ENCODE results near the gene SLC28A2.

The SLC28A2 gene

GRCh38 chr15:45251888-45252287 is at the start of gene SLC28A2:
Gene SLC28A2, plus strand, starts transcription at chr15:45252234. Its CDS starts 982 bp downstream, at chr15:45253216.
- Histone ChIP-seq H3K4me3 (ENCODE audit: low read depth in 1 of 2, low read length in 2 of 2) (peak within 1 kb of the TSS; percentile 12 to 33), H3K27ac (ENCODE audit: low read depth, low read length) (no peak within 1 kb of the TSS)

GRCh38 chr15:45203182-45203581 is 48.9 kb upstream of the SLC28A2 start:
- no peak overlapping the region for H3K9ac ChIP-seq (ENCODE audit: low read depth in 1 of 2, low read length in 2 of 2)
- no peak overlapping the region for H3K27ac ChIP-seq (ENCODE audit: low read depth, low read length)
- H3K36me3 ChIP-seq (ENCODE audit: control insufficient read depth in 1 of 2, insufficient read depth in 2 of 2, low read length in 2 of 2): no peaks in the 10 kb centered on the region

More at GRCh38 chr15:45251888-45252287, at the start of gene SLC28A2:
- peaks cover 2 to 4% of the 10 kb centered on the region in 2 donors for H3K36me3 ChIP-seq (ENCODE audit: control insufficient read depth in 1 of 2, insufficient read depth in 2 of 2, low read length in 2 of 2)
- H3K4me1 ChIP-seq (ENCODE audit: control insufficient read depth in 1 of 2, insufficient read depth in 2 of 2, low read length in 2 of 2): peaks cover 0 to 10% of the 10 kb centered on the region in 2 donors
- H3K9me3 ChIP-seq (ENCODE audit: control insufficient read depth in 1 of 2, low read length in 2 of 2): no peaks in the 10 kb centered on the region
- H3K9ac ChIP-seq (ENCODE audit: low read depth in 1 of 2, low read length in 2 of 2): peak within 1 kb of the TSS in 1 of 2 donors; percentile 12
- no peaks in the 10 kb centered on the region for H3K27me3 ChIP-seq (ENCODE audit: control insufficient read depth in 1 of 2, insufficient read depth in 2 of 2, low read length in 2 of 2)

GRCh38 chr15:45205192-45205591 is 46.8 kb upstream of the SLC28A2 start:
- no peaks in the 10 kb centered on the region for H3K27me3 ChIP-seq (ENCODE audit: control insufficient read depth in 1 of 2, insufficient read depth in 2 of 2, low read length in 2 of 2)
- H3K4me1 ChIP-seq (ENCODE audit: control insufficient read depth in 1 of 2, insufficient read depth in 2 of 2, low read length in 2 of 2): no peaks in the 10 kb centered on the region
- H3K36me3 ChIP-seq (ENCODE audit: control insufficient read depth in 1 of 2, insufficient read depth in 2 of 2, low read length in 2 of 2): no peaks in the 10 kb centered on the region
- no peak overlapping the region for H3K4me3 ChIP-seq (ENCODE audit: low read depth in 1 of 2, low read length in 2 of 2)
- no peaks in the 10 kb centered on the region for H3K9me3 ChIP-seq (ENCODE audit: control insufficient read depth in 1 of 2, low read length in 2 of 2)
- H3K27ac ChIP-seq (ENCODE audit: low read depth, low read length): no peak overlapping the region
- no peak overlapping the region for H3K9ac ChIP-seq (ENCODE audit: low read depth in 1 of 2, low read length in 2 of 2)

More at GRCh38 chr15:45203182-45203581, 48.9 kb upstream of the SLC28A2 start:
- Histone ChIP-seq H3K9me3 (ENCODE audit: control insufficient read depth in 1 of 2, low read length in 2 of 2) (no peaks in the 10 kb centered on the region), H3K4me3 (ENCODE audit: low read depth in 1 of 2, low read length in 2 of 2) (no peak overlapping the region), H3K27me3 (ENCODE audit: control insufficient read depth in 1 of 2, insufficient read depth in 2 of 2, low read length in 2 of 2) (no peaks in the 10 kb centered on the region), H3K4me1 (ENCODE audit: control insufficient read depth in 1 of 2, insufficient read depth in 2 of 2, low read length in 2 of 2) (peaks cover 5 to 7% of the 10 kb centered on the region in 2 donors)

- H3K4me1 ChIP-seq (ENCODE audit: control insufficient read depth in 1 of 2, insufficient read depth in 2 of 2, low read length in 2 of 2): peaks cover 0 to 4% of the 10 kb centered on the region in 2 donors
Measured at GRCh38 chr15:45212493-45212892, 39.5 kb upstream of the SLC28A2 start.

GRCh38 chr15:45221053-45221599 is 30.9 kb upstream of the SLC28A2 start:
- no peaks in the 10 kb centered on the region for H3K36me3 ChIP-seq (ENCODE audit: control insufficient read depth in 1 of 2, insufficient read depth in 2 of 2, low read length in 2 of 2)
- H3K9ac ChIP-seq (ENCODE audit: low read depth in 1 of 2, low read length in 2 of 2): no peak overlapping the region
- H3K9me3 ChIP-seq (ENCODE audit: control insufficient read depth in 1 of 2, low read length in 2 of 2): no peaks in the 10 kb centered on the region
- no peak overlapping the region for H3K27ac ChIP-seq (ENCODE audit: low read depth, low read length)
- no peak overlapping the region for H3K4me3 ChIP-seq (ENCODE audit: low read depth in 1 of 2, low read length in 2 of 2)
- H3K27me3 ChIP-seq (ENCODE audit: control insufficient read depth in 1 of 2, insufficient read depth in 2 of 2, low read length in 2 of 2): no peaks in the 10 kb centered on the region
- H3K4me1 ChIP-seq (ENCODE audit: control insufficient read depth in 1 of 2, insufficient read depth in 2 of 2, low read length in 2 of 2): peaks cover 18% of the 10 kb centered on the region in 2 donors

More at GRCh38 chr15:45212493-45212892, 39.5 kb upstream of the SLC28A2 start:
- Histone ChIP-seq H3K9me3 (ENCODE audit: control insufficient read depth in 1 of 2, low read length in 2 of 2) (no peaks in the 10 kb centered on the region), H3K36me3 (ENCODE audit: control insufficient read depth in 1 of 2, insufficient read depth in 2 of 2, low read length in 2 of 2) (no peaks in the 10 kb centered on the region), H3K27ac (ENCODE audit: low read depth, low read length) (no peak overlapping the region), H3K9ac (ENCODE audit: low read depth in 1 of 2, low read length in 2 of 2) (no peak overlapping the region), H3K4me3 (ENCODE audit: low read depth in 1 of 2, low read length in 2 of 2) (no peak overlapping the region), H3K27me3 (ENCODE audit: control insufficient read depth in 1 of 2, insufficient read depth in 2 of 2, low read length in 2 of 2) (no peaks in the 10 kb centered on the region)

- Histone ChIP-seq H3K27ac (ENCODE audit: low read depth, low read length) (no peak overlapping the region), H3K9ac (ENCODE audit: low read depth in 1 of 2, low read length in 2 of 2) (no peak overlapping the region), H3K36me3 (ENCODE audit: control insufficient read depth in 1 of 2, insufficient read depth in 2 of 2, low read length in 2 of 2) (no peaks in the 10 kb centered on the region), H3K4me1 (ENCODE audit: control insufficient read depth in 1 of 2, insufficient read depth in 2 of 2, low read length in 2 of 2) (peaks cover 18% of the 10 kb centered on the region in 2 donors), H3K9me3 (ENCODE audit: control insufficient read depth in 1 of 2, low read length in 2 of 2) (no peaks in the 10 kb centered on the region), H3K4me3 (ENCODE audit: low read depth in 1 of 2, low read length in 2 of 2) (no peak overlapping the region), H3K27me3 (ENCODE audit: control insufficient read depth in 1 of 2, insufficient read depth in 2 of 2, low read length in 2 of 2) (no peaks in the 10 kb centered on the region)
Measured at GRCh38 chr15:45221967-45222366, 30.1 kb upstream of the SLC28A2 start.

- H3K9me3 ChIP-seq (ENCODE audit: control insufficient read depth in 1 of 2, low read length in 2 of 2): no peaks in the 10 kb centered on the region
- no peak overlapping the region for H3K27ac ChIP-seq (ENCODE audit: low read depth, low read length)
- H3K9ac ChIP-seq (ENCODE audit: low read depth in 1 of 2, low read length in 2 of 2): no peak overlapping the region
- no peaks in the 10 kb centered on the region for H3K27me3 ChIP-seq (ENCODE audit: control insufficient read depth in 1 of 2, insufficient read depth in 2 of 2, low read length in 2 of 2)
- no peaks in the 10 kb centered on the region for H3K36me3 ChIP-seq (ENCODE audit: control insufficient read depth in 1 of 2, insufficient read depth in 2 of 2, low read length in 2 of 2)
- H3K4me1 ChIP-seq (ENCODE audit: control insufficient read depth in 1 of 2, insufficient read depth in 2 of 2, low read length in 2 of 2): peaks cover 14 to 19% of the 10 kb centered on the region in 2 donors
- H3K4me3 ChIP-seq (ENCODE audit: low read depth in 1 of 2, low read length in 2 of 2): no peak overlapping the region
Measured at GRCh38 chr15:45224621-45225217, 27.3 kb upstream of the SLC28A2 start.

GRCh38 chr15:45225506-45226273 is 26.3 kb upstream of the SLC28A2 start:
- no peak overlapping the region for H3K27ac ChIP-seq (ENCODE audit: low read depth, low read length)
- no peaks in the 10 kb centered on the region for H3K27me3 ChIP-seq (ENCODE audit: control insufficient read depth in 1 of 2, insufficient read depth in 2 of 2, low read length in 2 of 2)
- H3K9ac ChIP-seq (ENCODE audit: low read depth in 1 of 2, low read length in 2 of 2): no peak overlapping the region
- H3K9me3 ChIP-seq (ENCODE audit: control insufficient read depth in 1 of 2, low read length in 2 of 2): no peaks in the 10 kb centered on the region
- peaks cover 21 to 27% of the 10 kb centered on the region in 2 donors for H3K4me1 ChIP-seq (ENCODE audit: control insufficient read depth in 1 of 2, insufficient read depth in 2 of 2, low read length in 2 of 2)
- H3K36me3 ChIP-seq (ENCODE audit: control insufficient read depth in 1 of 2, insufficient read depth in 2 of 2, low read length in 2 of 2): no peaks in the 10 kb centered on the region
- H3K4me3 ChIP-seq (ENCODE audit: low read depth in 1 of 2, low read length in 2 of 2): no peak overlapping the region

GRCh38 chr15:45228931-45229330 is 23.1 kb upstream of the SLC28A2 start:
- Histone ChIP-seq H3K9me3 (ENCODE audit: control insufficient read depth in 1 of 2, low read length in 2 of 2) (peaks cover 6% of the 10 kb centered on the region in 2 donors), H3K27ac (ENCODE audit: low read depth, low read length) (no peak overlapping the region), H3K4me3 (ENCODE audit: low read depth in 1 of 2, low read length in 2 of 2) (no peak overlapping the region), H3K27me3 (ENCODE audit: control insufficient read depth in 1 of 2, insufficient read depth in 2 of 2, low read length in 2 of 2) (no peaks in the 10 kb centered on the region), H3K4me1 (ENCODE audit: control insufficient read depth in 1 of 2, insufficient read depth in 2 of 2, low read length in 2 of 2) (peaks cover 29 to 30% of the 10 kb centered on the region in 2 donors), H3K36me3 (ENCODE audit: control insufficient read depth in 1 of 2, insufficient read depth in 2 of 2, low read length in 2 of 2) (no peaks in the 10 kb centered on the region), H3K9ac (ENCODE audit: low read depth in 1 of 2, low read length in 2 of 2) (no peak overlapping the region)

Data from duodenal mucosa (tissue), 2 donors.